ENCODE results near the gene RTKN. TPM values are rescaled to one million over a fixed set of nuclear protein-coding genes. Genes with fewer than 3 reads are reported as not detected.

Gene RTKN
- total and polyA plus RNA-seq, 9 of the 15 experiments (the other 6 are each of a cell fraction or from before 2014, with no cell fraction given): 0.14 to 6.9 (median 3.6) TPM

- no peak for TF ChIP-seq RBM14 (IDR thresholded peaks at IDR 0.05; ENCODE audit: borderline replicate concordance, insufficient read depth, low read depth, low read length)
- TF ChIP-seq ZNF124 (CRISPR knock-in tag; IDR thresholded peaks at IDR 0.05): no peak
- no peak for TF ChIP-seq ZNF717 (CRISPR knock-in tag; IDR thresholded peaks at IDR 0.05)
- TF ChIP-seq KLF16 (IDR thresholded peaks at IDR 0.05): 0 out of 2 replicates have a peak, but pooled peaks have one; percentile 11
- no peak for TF ChIP-seq NFYB (IDR thresholded peaks at IDR 0.05; ENCODE audit: extremely low read depth, insufficient read length)
- peak; percentile 6 for TF ChIP-seq ZFP36 (IDR thresholded peaks at IDR 0.05; ENCODE audit: low read depth, low read length, partially characterized antibody)
- TF ChIP-seq PTBP1 (IDR thresholded peaks at IDR 0.05; ENCODE audit: low read depth, low read length): no peak
- TF ChIP-seq, protein P1, sequence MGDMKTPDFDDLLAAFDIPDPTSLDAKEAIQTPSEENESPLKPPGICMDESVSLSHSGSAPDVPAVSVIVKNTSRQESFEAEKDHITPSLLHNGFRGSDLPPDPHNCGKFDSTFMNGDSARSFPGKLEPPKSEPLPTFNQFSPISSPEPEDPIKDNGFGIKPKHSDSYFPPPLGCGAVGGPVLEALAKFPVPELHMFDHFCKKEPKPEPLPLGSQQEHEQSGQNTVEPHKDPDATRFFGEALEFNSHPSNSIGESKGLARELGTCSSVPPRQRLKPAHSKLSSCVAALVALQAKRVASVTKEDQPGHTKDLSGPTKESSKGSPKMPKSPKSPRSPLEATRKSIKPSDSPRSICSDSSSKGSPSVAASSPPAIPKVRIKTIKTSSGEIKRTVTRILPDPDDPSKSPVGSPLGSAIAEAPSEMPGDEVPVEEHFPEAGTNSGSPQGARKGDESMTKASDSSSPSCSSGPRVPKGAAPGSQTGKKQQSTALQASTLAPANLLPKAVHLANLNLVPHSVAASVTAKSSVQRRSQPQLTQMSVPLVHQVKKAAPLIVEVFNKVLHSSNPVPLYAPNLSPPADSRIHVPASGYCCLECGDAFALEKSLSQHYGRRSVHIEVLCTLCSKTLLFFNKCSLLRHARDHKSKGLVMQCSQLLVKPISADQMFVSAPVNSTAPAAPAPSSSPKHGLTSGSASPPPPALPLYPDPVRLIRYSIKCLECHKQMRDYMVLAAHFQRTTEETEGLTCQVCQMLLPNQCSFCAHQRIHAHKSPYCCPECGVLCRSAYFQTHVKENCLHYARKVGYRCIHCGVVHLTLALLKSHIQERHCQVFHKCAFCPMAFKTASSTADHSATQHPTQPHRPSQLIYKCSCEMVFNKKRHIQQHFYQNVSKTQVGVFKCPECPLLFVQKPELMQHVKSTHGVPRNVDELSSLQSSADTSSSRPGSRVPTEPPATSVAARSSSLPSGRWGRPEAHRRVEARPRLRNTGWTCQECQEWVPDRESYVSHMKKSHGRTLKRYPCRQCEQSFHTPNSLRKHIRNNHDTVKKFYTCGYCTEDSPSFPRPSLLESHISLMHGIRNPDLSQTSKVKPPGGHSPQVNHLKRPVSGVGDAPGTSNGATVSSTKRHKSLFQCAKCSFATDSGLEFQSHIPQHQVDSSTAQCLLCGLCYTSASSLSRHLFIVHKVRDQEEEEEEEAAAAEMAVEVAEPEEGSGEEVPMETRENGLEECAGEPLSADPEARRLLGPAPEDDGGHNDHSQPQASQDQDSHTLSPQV (IDR thresholded peaks at IDR 0.05): no peak
- TF ChIP-seq KAT8 (IDR thresholded peaks at IDR 0.05; ENCODE audit: low read depth): no peak; the same call in 1 of the 2 replicates
- no peak; the same call in 1 of the 2 replicates for TF ChIP-seq MAFG (tag; conservative IDR thresholded peaks at IDR 0.05)
- no peak for TF ChIP-seq DACH1 (IDR thresholded peaks at IDR 0.05; ENCODE audit: partially characterized antibody)
- TF ChIP-seq RFX5 (IDR thresholded peaks at IDR 0.05; ENCODE audit: low read depth, low read length): no peak
- TF ChIP-seq ESRRB (CRISPR knock-in tag; IDR thresholded peaks at IDR 0.05; ENCODE audit: borderline replicate concordance): no peak
- TF ChIP-seq NBN (IDR thresholded peaks at IDR 0.05; ENCODE audit: low read depth): peak; percentile 78
- TF ChIP-seq SNRNP70 (optimal IDR thresholded peaks at IDR 0.05; ENCODE audit: low read depth, low read length): no peak
- TF ChIP-seq HSF4 (CRISPR knock-in tag; IDR thresholded peaks at IDR 0.05; ENCODE audit: borderline replicate concordance): no peak
- peak; percentile 99 for TF ChIP-seq ELF1 (tag; IDR thresholded peaks at IDR 0.05)
- peak; percentile 10 to 18; a peak in 2 of 4 replicates for TF ChIP-seq RAD21 (CRISPR knock-in tag; conservative IDR thresholded peaks at IDR 0.05 in 1 of 2, IDR thresholded peaks at IDR 0.05 in 1 of 2)
- peak; percentile 52; the same call in 1 of the 2 replicates for TF ChIP-seq TAF7 (tag; IDR thresholded peaks at IDR 0.05)
- TF ChIP-seq HNRNPUL1 (IDR thresholded peaks at IDR 0.05; ENCODE audit: low read length): no peak
- TF ChIP-seq ZBTB33 (CRISPR knock-in tag; IDR thresholded peaks at IDR 0.05): peak; percentile 69
- TF ChIP-seq XRCC3 (IDR thresholded peaks at IDR 0.05): no peak
- TF ChIP-seq PCBP2 (IDR thresholded peaks at IDR 0.05; ENCODE audit: low read depth, low read length, poor library complexity, severe bottlenecking): no peak
- peak in 1 of 2 experiments; percentile 99; a peak in 2 of 4 replicates for TF ChIP-seq TRIM24 (IDR thresholded peaks at IDR 0.05)
Observed at GRCh38 chr2:74454654-74455511, 13.1 kb upstream of the RTKN start, which contains the start of gene INO80B (continued).

All from K562 (cell line).